HG03025 (cell line): ENCODE measurements around the gene FBXW7.

Experiments
- ATAC-seq: cut with Tn5 transposase; IDR thresholded peaks from one replicate; pipeline ENCODE4 v1.9.1; 2021; ENCODE audit warnings: mild to moderate bottlenecking, moderate library complexity; ENCODE audit not compliant: unreplicated experiment, low FRiP score

FBXW7 gene

GRCh38 chr4:152437561-152437960, 98.3 kb downstream of the FBXW7 start:
- ATAC-seq = no peak

- ATAC-seq = no peak
Observed at GRCh38 chr4:152436384-152436783, 99.5 kb downstream of the FBXW7 start.

- no peak for ATAC-seq
Observed at GRCh38 chr4:152434011-152434410, 101.9 kb downstream of the FBXW7 start.

GRCh38 chr4:152431784-152432183, 104.1 kb downstream of the FBXW7 start:
- no peak for ATAC-seq

- ATAC-seq = no peak
Observed at GRCh38 chr4:152431291-152431690, 104.6 kb downstream of the FBXW7 start.

GRCh38 chr4:152430507-152430906, 105.4 kb downstream of the FBXW7 start:
- no peak for ATAC-seq

- no peak for ATAC-seq
Observed at GRCh38 chr4:152427981-152428380, 107.9 kb downstream of the FBXW7 start.

- ATAC-seq = no peak
Observed at GRCh38 chr4:152424977-152425376, 110.9 kb downstream of the FBXW7 start.

GRCh38 chr4:152424396-152424795, 111.5 kb downstream of the FBXW7 start:
- ATAC-seq = no peak

- no peak for ATAC-seq
Observed at GRCh38 chr4:152422817-152423320, 113.0 kb downstream of the FBXW7 start.

- no peak for ATAC-seq
Observed at GRCh38 chr4:152421576-152421975, 114.3 kb downstream of the FBXW7 start.

- no peak for ATAC-seq
Observed at GRCh38 chr4:152419809-152420208, 116.1 kb downstream of the FBXW7 start.

- ATAC-seq = no peak
Observed at GRCh38 chr4:152417673-152418072, 118.2 kb downstream of the FBXW7 start.

- no peak for ATAC-seq
Observed at GRCh38 chr4:152415980-152416379, 119.9 kb downstream of the FBXW7 start.

- ATAC-seq = no peak
Observed at GRCh38 chr4:152408514-152409327, 127.2 kb downstream of the FBXW7 start.

GRCh38 chr4:152401424-152401823, 134.5 kb downstream of the FBXW7 start:
- no peak for ATAC-seq

GRCh38 chr4:152399246-152399645, 136.6 kb downstream of the FBXW7 start:
- no peak for ATAC-seq

GRCh38 chr4:152398060-152398459, 137.8 kb downstream of the FBXW7 start:
- no peak for ATAC-seq

- ATAC-seq = no peak
Observed at GRCh38 chr4:152394791-152395190, 141.1 kb downstream of the FBXW7 start.

GRCh38 chr4:152392079-152392478, 143.8 kb downstream of the FBXW7 start:
- no peak for ATAC-seq

- ATAC-seq = no peak
Observed at GRCh38 chr4:152390216-152390615, 145.7 kb downstream of the FBXW7 start.

- no peak for ATAC-seq
Observed at GRCh38 chr4:152389359-152389758, 146.5 kb downstream of the FBXW7 start.
